GM12864 (cell line): ENCODE results near the gene CLP1.
A peak's percentile ranks its signal among the peaks of the same experiment; 100 is the strongest.

Source experiments
- DNase-seq: peaks from one replicate; pipeline ENCODE4 v3.0.0-alpha.2; 2011; ENCODE audit warnings: low read depth
- H3K4me3 ChIP-seq: 2 replicates; pipeline ENCODE4 v1.5.1; 2011; ENCODE audit warnings: mild to moderate bottlenecking, low read depth, low read length, control low read depth
- TF ChIP-seq, protein P1 (sequence below): IDR thresholded peaks from 2 replicates; pipeline ENCODE4 v1.5.1; 2011; ENCODE audit warnings: low read depth, mild to moderate bottlenecking, moderate library complexity, low read length, control low read depth, inconsistent platforms; ENCODE audit errors: missing control alignments

Gene CLP1

DNA sequence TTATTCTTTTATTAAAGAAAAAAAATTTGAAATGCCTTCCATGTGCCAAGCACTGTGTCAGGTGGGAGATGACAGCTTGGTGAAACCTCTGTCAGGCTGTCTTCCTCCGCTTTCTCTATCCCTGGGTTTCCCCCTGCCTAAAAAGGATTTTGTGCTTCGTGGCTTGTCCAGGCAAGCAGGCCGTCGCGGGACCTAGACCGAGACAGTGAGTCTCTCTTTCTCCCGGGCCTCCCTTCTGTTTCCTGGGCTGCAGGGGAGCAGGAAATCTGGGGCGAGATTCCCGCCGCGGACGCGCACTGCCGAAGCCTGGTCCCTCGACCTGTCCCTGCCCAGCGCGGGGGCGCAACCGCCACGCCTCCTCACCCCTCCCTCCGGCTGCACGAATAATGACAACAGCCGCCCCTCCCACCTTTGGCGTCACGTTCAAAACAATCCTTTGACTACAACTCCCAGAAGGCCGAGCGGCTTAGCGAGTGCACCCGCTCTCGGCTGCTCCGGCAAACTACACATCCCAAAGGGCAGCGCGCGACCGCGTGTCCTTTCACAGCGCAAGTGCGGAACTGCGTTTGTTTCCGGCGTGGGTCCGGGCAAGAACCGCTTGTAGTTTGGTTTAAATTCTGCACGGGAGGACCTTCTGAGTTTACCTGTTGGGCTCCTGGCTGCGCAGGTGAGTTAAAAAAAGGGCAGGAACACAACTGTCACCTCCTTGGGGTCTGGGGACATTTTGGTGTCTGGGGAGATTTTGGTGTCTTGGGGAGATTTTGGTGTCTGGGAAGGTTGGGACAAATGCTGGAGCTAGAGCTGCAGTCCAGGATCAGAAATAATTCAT is at the start of gene CLP1:
TSS of gene CLP1 (plus strand) at position 569 of the 829 bp plus-strand sequence. CDS start 1,715 bp downstream, outside the sequence.
- peak; percentile 97 for DNase-seq
- TF ChIP-seq, protein P1, sequence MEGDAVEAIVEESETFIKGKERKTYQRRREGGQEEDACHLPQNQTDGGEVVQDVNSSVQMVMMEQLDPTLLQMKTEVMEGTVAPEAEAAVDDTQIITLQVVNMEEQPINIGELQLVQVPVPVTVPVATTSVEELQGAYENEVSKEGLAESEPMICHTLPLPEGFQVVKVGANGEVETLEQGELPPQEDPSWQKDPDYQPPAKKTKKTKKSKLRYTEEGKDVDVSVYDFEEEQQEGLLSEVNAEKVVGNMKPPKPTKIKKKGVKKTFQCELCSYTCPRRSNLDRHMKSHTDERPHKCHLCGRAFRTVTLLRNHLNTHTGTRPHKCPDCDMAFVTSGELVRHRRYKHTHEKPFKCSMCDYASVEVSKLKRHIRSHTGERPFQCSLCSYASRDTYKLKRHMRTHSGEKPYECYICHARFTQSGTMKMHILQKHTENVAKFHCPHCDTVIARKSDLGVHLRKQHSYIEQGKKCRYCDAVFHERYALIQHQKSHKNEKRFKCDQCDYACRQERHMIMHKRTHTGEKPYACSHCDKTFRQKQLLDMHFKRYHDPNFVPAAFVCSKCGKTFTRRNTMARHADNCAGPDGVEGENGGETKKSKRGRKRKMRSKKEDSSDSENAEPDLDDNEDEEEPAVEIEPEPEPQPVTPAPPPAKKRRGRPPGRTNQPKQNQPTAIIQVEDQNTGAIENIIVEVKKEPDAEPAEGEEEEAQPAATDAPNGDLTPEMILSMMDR = no peak
- peak within 1 kb of the TSS; percentile 88 for H3K4me3 ChIP-seq

DNA sequence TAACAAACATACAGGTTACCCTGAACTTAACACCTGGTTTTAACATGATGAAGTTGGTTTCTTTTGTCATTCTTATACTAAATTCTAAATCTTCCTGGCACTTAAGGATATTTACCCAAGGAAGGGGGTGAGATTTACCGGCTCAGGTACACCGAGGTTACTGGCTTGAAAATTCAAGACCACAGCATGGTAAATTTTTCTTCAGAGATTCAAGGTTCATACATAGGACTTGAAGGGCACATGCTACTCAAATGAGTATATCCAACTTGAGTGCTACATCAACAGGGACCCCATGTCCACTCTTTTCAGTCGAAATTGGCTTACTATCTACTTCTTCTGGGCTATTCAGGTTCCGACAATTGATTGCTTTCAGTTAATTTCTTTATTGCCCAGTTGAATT is 47.4 kb upstream of the CLP1 start:
- no peak overlapping the region for H3K4me3 ChIP-seq
- DNase-seq = no peak
- TF ChIP-seq, protein P1 = no peak

DNA sequence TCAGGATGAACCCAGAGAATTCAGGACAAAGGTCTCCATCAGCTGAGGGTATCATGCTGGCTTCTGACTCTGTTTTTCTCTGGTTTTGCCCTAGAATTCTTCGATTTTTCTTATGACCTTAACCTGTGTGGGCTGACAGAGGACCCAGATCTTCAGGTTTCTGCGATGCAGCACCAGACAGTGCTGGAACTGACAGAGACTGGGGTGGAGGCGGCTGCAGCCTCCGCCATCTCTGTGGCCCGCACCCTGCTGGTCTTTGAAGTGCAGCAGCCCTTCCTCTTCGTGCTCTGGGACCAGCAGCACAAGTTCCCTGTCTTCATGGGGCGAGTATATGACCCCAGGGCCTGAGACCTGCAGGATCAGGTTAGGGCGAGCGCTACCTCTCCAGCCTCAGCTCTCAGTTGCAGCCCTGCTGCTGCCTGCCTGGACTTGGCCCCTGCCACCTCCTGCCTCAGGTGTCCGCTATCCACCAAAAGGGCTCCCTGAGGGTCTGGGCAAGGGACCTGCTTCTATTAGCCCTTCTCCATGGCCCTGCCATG is 43.3 kb upstream of the CLP1 start:
- no peak for DNase-seq
- TF ChIP-seq, protein P1 = no peak
- no peak overlapping the region for H3K4me3 ChIP-seq

DNA sequence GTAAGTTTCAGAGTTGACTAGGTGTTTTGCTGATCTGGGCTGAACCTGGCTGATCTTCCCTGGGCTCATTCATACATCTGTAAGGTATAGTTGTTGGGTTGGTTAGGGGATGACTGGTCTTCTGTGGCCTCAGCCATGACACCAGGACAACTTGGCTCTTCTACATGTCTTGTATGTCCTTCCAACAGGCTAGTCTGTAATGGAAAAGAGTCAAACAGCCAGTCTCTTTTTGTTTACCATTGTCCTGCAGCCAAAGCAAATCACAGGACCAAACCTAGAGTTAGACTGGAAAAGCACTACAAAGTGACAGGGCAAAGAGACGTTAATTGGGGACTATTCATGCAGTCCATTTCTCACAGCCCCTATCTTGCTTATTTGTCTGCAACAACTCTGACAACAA is 42.3 kb upstream of the CLP1 start:
- no peak for DNase-seq
- no peak overlapping the region for H3K4me3 ChIP-seq
- TF ChIP-seq, protein P1 = no peak

DNA sequence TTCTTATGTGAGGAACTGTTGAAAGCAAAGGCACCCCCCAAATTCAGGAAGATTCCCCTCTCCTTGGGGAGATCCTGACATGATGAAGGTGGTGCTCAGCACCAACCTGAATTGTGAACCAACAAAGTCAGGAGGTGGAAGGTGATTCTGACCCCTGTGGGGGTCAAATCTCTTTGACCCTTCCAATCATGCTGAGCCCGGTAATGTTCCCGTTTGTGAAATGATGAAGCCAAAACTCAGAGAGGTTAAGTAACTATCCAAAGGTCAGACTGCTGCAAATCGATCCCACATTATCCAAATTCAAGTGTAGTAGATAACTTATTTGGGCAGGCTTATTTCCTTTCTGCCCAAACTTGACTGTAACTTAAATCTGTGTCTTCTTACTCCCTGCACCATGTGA is 41.0 kb upstream of the CLP1 start:
- DNase-seq = no peak
- no peak overlapping the region for H3K4me3 ChIP-seq
- TF ChIP-seq, protein P1 = no peak

DNA sequence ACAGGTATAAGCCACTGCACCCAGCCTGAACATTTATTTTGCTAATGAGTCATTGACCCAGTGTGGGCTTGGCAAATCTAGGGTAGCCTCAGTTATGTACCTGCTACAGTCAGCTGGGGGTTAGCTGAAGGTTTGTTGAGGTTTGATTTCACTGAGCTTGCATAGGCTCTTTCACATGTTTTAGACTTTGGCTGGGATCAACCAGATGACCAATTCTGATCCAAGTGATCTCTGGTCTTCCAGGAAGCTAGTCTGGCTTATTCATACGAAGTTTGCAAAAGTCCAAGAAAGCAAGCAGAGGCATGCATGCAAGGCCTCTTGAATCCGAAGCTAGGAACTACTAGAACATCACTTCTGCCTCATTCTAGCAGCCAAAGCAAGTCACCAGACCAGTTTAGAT is 39.1 kb upstream of the CLP1 start:
- H3K4me3 ChIP-seq = no peak overlapping the region
- no peak for DNase-seq
- TF ChIP-seq, protein P1 = no peak

DNA sequence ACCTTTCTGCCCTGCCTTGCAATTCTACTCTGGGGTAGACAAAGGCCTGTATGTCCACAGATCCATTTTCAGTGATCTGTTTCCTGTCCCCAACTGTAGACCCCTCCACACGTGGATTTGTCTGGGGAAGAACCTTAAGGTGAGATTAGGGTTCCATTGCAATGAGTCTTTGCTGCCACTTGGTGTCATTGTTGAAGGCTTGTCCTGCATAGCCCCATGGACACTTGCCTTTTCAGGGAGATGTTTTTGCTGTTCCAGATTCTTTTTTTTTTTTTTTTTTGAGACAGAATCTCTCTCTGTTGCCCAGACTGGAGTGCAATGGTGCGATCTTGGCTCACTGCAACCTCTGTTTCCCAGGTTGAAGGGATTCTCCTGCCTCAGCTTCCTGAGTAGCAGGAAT is 38.2 kb upstream of the CLP1 start:
- TF ChIP-seq, protein P1 = peak; percentile 36
- DNase-seq = no peak
- H3K4me3 ChIP-seq = no peak overlapping the region
